AG10803 (cell line): ENCODE measurements around the gene ETV7.

Experiments used
- DNase-seq: peaks from one replicate; pipeline ENCODE4 v3.0.0; 2010; ENCODE audit warnings: low read depth
- H3K4me3 ChIP-seq: 2 replicates; pipeline ENCODE4 v1.5.1; 2011; ENCODE audit warnings: mild to moderate bottlenecking, low read length, control low read depth
- CTCF ChIP-seq: conservative IDR thresholded peaks from 2 replicates; pipeline ENCODE4 v1.5.1; 2011; ENCODE audit warnings: mild to moderate bottlenecking, low read length, control low read depth, inconsistent platforms

Gene ETV7

GRCh38 chr6:36377594-36377993 lies 9.9 kb downstream of the ETV7 start:
- no peak for DNase-seq
- no peak overlapping the region for H3K4me3 ChIP-seq
- TF ChIP-seq CTCF: no peak

- H3K4me3 ChIP-seq: no peak overlapping the region
- no peak for DNase-seq
- TF ChIP-seq CTCF: no peak
Observed at GRCh38 chr6:36376742-36377141, 10.7 kb downstream of the ETV7 start.

- DNase-seq: no peak
- TF ChIP-seq CTCF: no peak
- H3K4me3 ChIP-seq: no peak overlapping the region
Observed at GRCh38 chr6:36376183-36376582, 11.3 kb downstream of the ETV7 start.

- no peak for DNase-seq
- no peak overlapping the region for H3K4me3 ChIP-seq
- no peak for TF ChIP-seq CTCF
Observed at GRCh38 chr6:36375644-36376155, 11.8 kb downstream of the ETV7 start.

GRCh38 chr6:36374972-36375371 lies 12.5 kb downstream of the ETV7 start:
- no peak overlapping the region for H3K4me3 ChIP-seq

GRCh38 chr6:36374194-36374593 lies 13.3 kb downstream of the ETV7 start:
- TF ChIP-seq CTCF: no peak

More at GRCh38 chr6:36374972-36375371, 12.5 kb downstream of the ETV7 start:
- no peak for TF ChIP-seq CTCF
- no peak for DNase-seq

GRCh38 chr6:36373368-36374019 lies 14.0 kb downstream of the ETV7 start:
- no peak for DNase-seq
- no peak overlapping the region for H3K4me3 ChIP-seq
- TF ChIP-seq CTCF: no peak

More at GRCh38 chr6:36374194-36374593, 13.3 kb downstream of the ETV7 start:
- no peak overlapping the region for H3K4me3 ChIP-seq
- no peak for DNase-seq
